PFSK-1 (cell line): ENCODE measurements around the gene BICDL1.

Source experiments
- POLR2AphosphoS5 ChIP-seq: IDR thresholded peaks from 2 replicates; pipeline ENCODE4 v1.6.1; 2012; ENCODE audit warnings: low read depth, mild to moderate bottlenecking, control low read depth, low read length, moderate library complexity
- REST ChIP-seq, 2 experiments: IDR thresholded peaks; 2 replicates each; pipeline versions ENCODE4 v1.6.1 to v1.8.0; 2011 to 2012; ENCODE audit warnings: low read depth in 2 of 2, low read length in 2 of 2, control low read depth in 1 of 2, inconsistent platforms in 1 of 2, mild to moderate bottlenecking in 1 of 2, moderate library complexity in 1 of 2; ENCODE audit not compliant: insufficient read depth in 1 of 2

- TF ChIP-seq POLR2AphosphoS5 = no peak
- TF ChIP-seq REST (IDR thresholded peaks at IDR 0.05; ENCODE audit: insufficient read depth in 1 of 2, low read depth in 2 of 2, low read length in 2 of 2) = peak; percentile 59 to 66; a peak in 2 of 4 replicates
Measured at GRCh38 chr12:119989361-119989730, 310 bp downstream of the BICDL1 start.
